CD4-positive, alpha-beta T cell treated with Interleukin-4 for 1 hour (primary cell): Measurements from ENCODE around the gene ARHGAP19.

Experiments used
- DNase-seq, 2 donors: peaks; one replicate each; pipeline ENCODE4 v3.0.0-alpha.2; 2020 to 2022

ARHGAP19 gene, protein sequence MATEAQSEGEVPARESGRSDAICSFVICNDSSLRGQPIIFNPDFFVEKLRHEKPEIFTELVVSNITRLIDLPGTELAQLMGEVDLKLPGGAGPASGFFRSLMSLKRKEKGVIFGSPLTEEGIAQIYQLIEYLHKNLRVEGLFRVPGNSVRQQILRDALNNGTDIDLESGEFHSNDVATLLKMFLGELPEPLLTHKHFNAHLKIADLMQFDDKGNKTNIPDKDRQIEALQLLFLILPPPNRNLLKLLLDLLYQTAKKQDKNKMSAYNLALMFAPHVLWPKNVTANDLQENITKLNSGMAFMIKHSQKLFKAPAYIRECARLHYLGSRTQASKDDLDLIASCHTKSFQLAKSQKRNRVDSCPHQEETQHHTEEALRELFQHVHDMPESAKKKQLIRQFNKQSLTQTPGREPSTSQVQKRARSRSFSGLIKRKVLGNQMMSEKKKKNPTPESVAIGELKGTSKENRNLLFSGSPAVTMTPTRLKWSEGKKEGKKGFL

DNA sequence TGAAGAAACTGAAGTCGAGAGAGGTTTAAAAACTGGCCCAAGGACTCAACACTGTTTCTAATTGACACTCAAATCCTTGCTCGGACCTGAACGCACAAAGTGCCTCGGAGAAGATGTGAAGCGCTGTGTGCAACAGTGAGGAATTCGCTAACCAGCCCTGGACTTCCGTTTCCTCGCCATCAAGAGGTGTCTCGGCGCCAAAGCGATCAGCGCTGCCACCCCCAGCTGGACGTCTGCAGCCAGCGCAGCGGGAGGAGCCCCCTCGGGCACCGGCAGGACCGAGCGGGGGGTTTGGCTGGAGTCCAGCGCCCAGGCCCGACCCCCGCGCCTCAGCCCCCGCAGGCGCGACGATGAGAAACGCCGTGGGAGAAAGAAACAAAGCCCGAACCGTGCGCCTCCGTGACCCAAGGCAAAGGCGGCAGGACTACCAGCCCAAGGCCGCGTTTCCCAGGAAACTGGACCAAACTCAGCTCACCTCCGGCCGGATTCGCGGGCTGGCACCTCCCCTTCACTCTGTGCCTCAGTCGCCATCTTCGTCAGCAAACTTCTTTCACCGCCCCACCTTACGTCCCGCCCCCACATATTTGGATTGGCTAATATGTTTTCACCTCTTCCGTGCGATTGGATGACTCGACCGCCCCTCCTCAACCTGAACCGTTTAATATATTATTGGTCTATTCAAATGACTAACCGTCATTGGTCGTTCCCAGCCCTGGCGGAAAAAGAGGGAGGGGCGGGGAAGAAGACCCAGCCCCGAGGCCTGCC is at the start of gene ARHGAP19:
Gene ARHGAP19 (minus strand): TSS at position 541 of the 765 bp plus-strand sequence. CDS start 10 bp downstream, at position 531.
- DNase-seq = peak; percentile 96 to 98

DNA sequence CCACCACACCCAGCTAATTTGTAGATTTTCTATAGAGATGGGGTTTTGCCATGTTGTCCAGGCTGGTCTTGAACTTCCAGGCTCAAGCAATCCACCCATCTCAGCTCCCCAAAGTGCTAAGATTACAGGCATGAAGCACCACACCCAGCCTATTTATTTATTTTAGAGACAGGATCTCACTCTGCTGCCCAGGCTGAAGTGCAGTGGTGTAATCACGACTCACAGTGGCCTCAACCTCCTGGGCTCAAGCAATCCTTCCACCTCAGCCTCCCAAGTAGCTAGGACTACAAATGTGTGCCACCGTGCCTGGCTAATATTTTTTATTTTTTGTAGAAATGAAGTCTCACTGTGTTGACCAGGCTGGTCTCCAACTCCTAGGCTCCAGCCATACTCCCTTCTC is 49.0 kb upstream of the ARHGAP19 start:
- no peak for DNase-seq

DNA sequence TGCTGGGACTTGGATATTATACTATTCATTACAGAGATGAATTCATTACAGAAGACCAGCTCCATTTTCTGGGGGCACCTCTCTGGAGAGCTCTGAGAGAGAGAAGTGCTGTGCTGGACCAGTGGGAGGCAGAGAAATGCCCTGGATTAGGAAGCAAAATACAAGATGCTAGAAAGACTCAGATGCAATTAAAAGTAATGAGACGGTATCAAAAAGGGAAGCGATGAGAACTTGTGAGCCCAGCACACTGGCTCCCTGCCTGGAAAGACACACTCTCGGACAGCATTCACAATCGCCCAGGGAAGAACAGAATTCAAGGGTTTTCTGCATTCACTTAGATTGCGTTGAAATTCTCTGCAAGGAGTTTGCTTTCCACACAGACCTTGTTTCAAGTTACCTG is 45.6 kb upstream of the ARHGAP19 start:
- no peak for DNase-seq

GRCh38 chr10:97336942-97337831 is 44.8 kb upstream of the ARHGAP19 start:
- DNase-seq = no peak

GRCh38 chr10:97336446-97336845 is 44.0 kb upstream of the ARHGAP19 start:
- no peak for DNase-seq

DNA sequence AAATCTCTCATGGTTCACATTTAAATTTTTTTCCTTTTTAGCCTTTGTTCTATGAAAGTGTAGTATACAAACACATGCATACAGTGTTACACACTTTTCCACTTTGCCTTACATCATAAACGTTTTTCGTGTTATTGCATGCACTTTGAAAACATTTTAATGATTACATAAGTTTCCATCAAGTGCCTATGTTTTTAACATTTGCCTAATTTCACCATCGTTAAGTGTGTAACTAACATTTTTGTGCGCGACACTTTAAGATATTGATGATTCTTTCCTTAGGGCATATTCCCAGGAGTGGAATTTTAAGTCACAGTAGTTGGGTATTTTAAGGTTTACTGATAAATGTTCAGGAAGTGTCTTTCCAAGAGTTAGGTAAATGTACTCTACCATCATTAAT is 43.6 kb upstream of the ARHGAP19 start:
- no peak for DNase-seq

DNA sequence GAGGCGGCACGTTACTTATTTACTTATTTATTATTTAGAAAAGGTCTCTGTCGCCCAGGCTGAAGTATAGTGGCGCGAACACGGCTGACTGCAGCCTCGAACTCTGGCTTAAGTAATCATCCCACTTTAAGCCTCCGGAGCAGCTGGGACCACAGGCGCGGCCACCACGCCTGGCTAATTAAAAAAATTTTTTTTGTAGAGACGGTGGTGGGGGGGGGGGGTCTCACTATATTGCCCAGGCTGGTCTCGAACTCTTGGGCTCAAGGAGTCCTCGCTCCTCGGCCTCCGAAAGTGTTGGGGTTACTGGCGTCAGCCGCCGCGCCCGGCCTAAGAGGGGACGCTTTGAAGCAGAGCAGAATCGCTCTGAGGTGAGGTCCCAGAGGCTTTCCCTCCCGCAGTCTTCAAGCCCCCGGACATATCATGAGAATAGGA is 42.8 kb upstream of the ARHGAP19 start:
- no peak for DNase-seq

DNA sequence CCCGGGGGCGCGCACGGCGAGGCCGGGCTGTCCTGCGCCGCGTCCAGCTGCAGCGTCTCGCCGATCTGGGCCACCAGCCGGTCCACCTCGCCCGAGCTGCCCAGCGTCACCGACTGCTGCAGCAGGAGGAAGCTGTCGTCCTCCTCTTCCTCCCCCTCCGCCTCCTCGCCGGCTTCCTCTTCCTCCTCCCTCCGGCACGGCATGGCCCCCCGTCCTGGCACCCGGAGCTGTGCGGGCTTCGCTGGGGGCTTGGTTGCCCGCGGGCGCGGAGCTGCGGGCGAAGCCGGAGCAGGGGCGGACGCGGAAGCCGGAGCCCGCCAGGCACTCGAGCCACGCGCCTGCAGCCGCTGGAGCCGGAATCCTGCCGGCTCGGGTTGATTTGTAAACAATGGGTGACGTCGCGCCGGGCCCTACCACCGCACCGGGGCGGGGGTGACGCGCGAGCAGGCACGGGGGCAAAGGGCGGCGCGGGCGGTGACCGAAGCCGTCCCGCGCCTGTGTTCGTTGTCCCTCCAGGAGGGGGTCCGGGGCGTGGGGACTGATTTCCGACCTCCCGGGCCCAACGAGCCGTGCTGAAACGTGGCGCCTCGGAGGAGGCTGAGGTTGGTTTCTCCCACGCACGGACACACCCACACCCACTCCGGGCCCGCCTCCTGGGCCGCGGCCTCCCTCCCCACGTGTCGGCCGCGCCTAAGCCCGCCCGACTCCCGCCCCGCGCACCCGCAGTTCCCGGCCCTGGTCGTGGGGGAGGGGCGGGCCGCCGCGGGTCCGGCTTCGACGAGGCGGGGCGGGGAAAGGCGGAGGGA is 42.1 kb upstream of the ARHGAP19 start, which contains the start of gene FRAT2:
Gene FRAT2 (minus strand): TSS at position 360 of the 806 bp plus-strand sequence. CDS start 157 bp downstream, at position 203.
- DNase-seq = peak; percentile 88 to 90

DNA sequence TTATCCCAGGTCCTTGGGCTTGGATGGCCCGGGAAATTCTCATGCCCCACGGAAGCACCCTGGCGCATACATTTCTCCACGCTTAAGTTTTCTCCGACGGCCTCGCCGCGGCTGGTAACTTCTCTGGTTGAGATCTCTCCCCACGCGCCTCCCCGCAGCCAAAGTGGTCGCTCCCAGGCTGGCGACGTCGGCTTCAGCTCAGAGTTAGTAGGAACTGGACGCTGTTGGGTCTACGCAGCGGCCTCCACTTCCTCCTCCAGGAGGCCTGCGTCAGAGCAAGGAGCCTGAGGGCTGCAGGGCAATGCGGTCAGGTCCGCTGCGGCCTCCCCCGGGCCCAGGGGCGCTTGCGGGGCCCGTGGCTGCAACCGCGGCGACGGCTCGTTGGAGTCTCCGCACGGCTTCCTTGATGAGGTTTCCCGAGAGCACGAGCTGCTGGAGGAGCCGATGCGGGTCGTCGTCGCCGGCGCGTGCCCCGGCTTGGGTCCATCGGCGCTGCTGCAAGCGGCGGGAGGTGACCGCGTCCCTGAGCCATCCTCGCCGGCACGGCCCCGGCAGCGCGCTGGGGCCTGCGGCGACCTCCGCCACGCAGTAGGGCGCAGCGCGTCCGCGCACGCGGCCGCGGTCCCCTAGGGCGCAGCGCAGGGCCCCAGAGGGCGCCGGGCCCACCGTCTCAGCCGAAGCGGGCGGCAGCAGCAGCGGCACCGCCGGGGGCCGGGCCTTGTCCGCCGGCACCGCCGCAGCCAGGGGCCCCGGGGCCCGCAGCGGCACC is 41.3 kb upstream of the ARHGAP19 start:
- peak; percentile 42 to 65 for DNase-seq

- DNase-seq = peak in 1 of 2 donors; percentile 15
These were observed 40.8 kb upstream of the ARHGAP19 start for GRCh38 chr10:97333351-97333600.

DNA sequence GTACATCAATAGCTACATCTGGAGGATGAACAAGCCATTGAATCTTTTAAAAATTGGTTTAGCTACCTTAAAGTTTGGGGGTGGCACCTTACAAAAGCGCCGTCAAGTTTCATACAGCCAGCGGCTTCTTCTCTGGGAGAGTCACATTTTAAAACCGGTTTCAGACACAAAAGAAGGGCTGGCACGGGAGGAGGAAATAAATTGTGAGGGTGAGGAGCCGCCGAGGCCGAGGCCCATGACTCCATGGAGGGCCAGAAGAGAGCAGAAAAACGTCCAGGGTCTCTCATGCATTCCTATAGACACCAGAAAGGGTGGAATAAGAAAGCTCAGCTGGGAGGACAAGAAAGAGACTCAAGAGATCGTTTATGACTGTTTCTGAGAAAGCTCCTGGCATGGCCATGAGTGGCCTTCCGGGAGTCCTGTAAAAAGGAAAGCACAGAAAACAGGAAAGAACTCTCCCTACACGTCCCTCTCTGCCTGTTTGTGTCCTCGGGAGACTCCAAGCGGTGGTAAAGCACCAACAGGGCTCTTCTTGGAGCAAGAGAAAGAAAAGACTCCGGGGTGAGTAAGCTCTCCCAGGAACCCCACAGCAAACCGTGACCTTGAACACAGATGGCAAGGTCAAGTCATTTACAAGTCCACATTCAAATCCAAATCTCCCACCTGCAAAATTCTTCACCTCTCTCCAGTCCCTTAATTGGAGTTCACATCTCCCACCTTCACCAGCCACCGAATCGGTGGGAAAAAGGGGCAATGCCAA is 40.3 kb upstream of the ARHGAP19 start:
- DNase-seq = no peak

- no peak for DNase-seq
These were observed 38.8 kb upstream of the ARHGAP19 start for GRCh38 chr10:97331153-97331703.

DNA sequence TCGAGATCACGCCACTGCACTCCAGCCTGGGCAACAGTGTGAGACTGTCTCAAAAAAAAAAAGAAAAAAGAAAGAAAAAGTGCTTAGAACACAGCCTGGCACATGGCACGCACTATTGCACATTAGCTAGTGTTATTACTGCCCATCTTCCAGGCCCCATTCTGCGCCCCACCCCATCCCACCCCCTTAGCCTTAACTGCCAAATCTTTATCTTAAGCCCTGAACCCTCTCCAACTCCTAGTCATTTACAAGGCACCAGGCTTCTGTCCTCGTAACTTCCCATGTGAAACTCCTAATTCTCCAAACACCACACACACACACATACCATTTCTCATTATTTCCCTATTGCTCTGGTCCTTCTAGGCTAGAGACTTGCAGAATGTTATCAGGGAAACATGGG is 37.3 kb upstream of the ARHGAP19 start:
- no peak for DNase-seq

GRCh38 chr10:97328646-97329453 is 36.4 kb upstream of the ARHGAP19 start:
- no peak for DNase-seq

DNA sequence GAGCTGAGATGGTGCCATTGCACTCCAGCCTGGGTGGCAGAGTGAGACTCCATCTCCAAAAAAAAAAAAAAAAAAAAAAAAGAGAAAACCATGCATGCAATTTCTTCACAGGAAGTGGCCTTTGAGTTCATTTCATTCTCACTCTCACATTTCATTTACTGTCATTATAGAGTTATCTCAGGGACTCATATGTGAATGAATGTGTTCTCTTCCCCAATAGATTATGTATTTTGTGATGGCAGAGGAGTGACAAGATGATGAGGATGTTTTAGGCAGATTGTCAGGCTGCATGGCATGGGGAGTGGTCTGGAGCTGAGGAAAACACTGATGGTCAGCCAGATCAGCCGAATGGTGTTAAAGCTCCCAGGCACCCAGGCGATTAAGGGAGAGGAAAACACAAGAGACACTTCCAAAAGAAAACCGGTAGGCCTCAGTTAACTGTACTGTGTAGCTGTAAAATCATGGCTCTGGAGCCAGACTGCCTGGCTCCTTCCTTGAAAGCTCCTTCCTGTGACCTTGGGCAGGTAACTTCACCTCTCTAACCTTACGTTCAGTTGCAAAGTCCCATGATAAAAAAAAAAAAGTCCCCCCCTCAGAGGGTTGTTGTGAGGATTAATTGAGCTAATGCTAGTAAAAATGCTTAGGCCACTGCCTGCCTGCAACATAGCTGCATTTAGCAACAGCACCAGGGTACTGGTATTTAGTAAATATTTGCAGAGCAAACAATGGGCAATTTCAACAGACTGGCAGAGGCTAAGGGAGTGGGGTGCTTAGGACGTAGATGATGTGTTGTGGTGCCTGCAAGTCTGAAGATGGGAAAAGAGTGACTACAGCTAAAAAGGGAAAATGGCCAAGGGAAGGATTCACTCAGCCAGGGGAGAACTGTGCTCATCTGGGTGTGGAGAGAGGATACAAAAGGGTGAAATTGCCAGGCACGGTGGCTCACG is 35.2 kb upstream of the ARHGAP19 start:
- no peak for DNase-seq

DNA sequence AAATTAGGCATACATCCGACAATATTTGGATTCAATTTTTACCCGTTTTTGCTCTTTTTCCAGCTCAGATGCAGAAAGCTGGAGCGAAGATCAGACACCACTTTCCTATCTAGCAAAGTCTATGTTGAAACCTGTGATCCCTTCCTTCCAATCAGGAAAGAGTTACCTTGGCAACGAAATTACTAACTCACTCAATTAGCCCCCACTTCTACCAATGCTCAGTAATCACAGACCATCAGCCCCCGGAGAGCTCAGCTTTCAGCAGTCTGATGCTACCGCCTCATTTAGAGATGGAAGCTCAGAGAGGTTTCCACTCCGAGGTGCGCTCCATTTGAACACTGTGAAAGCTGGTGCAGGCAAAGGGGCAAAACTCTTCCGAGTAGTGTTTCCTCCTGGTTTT is 33.3 kb upstream of the ARHGAP19 start:
- no peak for DNase-seq

GRCh38 chr10:97323501-97323900 is 31.1 kb upstream of the ARHGAP19 start:
- DNase-seq = no peak

DNA sequence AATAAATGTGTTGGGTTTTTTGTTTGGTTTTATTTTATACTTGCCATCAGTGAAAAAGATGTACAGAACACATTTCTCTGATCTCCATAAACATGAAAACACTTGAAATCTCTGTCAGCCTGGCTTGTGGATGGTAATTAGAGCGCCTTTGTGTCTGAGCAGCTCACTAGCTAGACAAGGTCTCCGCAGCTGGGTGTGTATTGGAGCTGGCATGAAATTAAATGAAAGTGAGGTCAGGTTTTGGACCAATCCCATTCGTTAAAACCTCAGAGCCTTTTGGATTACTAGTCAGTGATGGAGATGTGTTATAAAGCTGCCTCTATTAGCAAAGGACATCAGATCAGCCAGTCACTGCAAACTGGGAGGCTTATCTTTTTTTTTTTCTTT is 29.4 kb upstream of the ARHGAP19 start:
- DNase-seq = no peak
